ENCODE measurements around the gene SPINT1.
"Not testable (repeated sequence)": the region's sequence is repeated elsewhere in the genome, so short reads cannot be mapped to it uniquely, and the experiment has no call there.

The SPINT1 gene

GRCh38 chr15:40845036-40845435 is 1.2 kb downstream of the SPINT1 start:
- Mint-ChIP-seq H3K27ac (no peak overlapping the region), H3K36me3 (no peaks in the 10 kb centered on the region), H3K9me3 (ENCODE audit: low read depth) (no peaks in the 10 kb centered on the region), H3K4me1 (ENCODE audit: low read depth) (peaks cover 9% of the 10 kb centered on the region), H3K27me3 (peaks cover 6% of the 10 kb centered on the region), H3K4me3 (peak overlapping the region; percentile 82)

- no peaks in the 10 kb centered on the region for H3K9me3 Mint-ChIP-seq (ENCODE audit: low read depth)
- peak overlapping the region; percentile 42 for H3K4me3 Mint-ChIP-seq
- H3K27ac Mint-ChIP-seq = no peak overlapping the region
Observed at GRCh38 chr15:40845511-40846284, 1.9 kb downstream of the SPINT1 start.

GRCh38 chr15:40846841-40847222 is 3.0 kb downstream of the SPINT1 start:
- no peaks in the 10 kb centered on the region for H3K36me3 Mint-ChIP-seq
- no peak overlapping the region for H3K4me3 Mint-ChIP-seq
- peaks cover 6% of the 10 kb centered on the region for H3K27me3 Mint-ChIP-seq
- no peaks in the 10 kb centered on the region for H3K9me3 Mint-ChIP-seq (ENCODE audit: low read depth)
- H3K27ac Mint-ChIP-seq = no peak overlapping the region
- peaks cover 9% of the 10 kb centered on the region for H3K4me1 Mint-ChIP-seq (ENCODE audit: low read depth)

More at GRCh38 chr15:40845511-40846284, 1.9 kb downstream of the SPINT1 start:
- Mint-ChIP-seq H3K36me3 (no peaks in the 10 kb centered on the region), H3K27me3 (peaks cover 6% of the 10 kb centered on the region), H3K4me1 (ENCODE audit: low read depth) (peaks cover 9% of the 10 kb centered on the region)

GRCh38 chr15:40847223-40847961 is 3.5 kb downstream of the SPINT1 start:
- H3K27ac Mint-ChIP-seq = no peak overlapping the region
- no peaks in the 10 kb centered on the region for H3K36me3 Mint-ChIP-seq
- H3K4me3 Mint-ChIP-seq = no peak overlapping the region
- H3K9me3 Mint-ChIP-seq (ENCODE audit: low read depth) = no peaks in the 10 kb centered on the region
- peaks cover 9% of the 10 kb centered on the region for H3K4me1 Mint-ChIP-seq (ENCODE audit: low read depth)
- H3K27me3 Mint-ChIP-seq = peaks cover 6% of the 10 kb centered on the region

GRCh38 chr15:40850576-40851112 is 6.8 kb downstream of the SPINT1 start:
- Mint-ChIP-seq H3K27me3 (no peaks in the 10 kb centered on the region), H3K36me3 (no peaks in the 10 kb centered on the region), H3K9me3 (ENCODE audit: low read depth) (no peaks in the 10 kb centered on the region), H3K27ac (no peak overlapping the region), H3K4me1 (ENCODE audit: low read depth) (peaks cover 2% of the 10 kb centered on the region), H3K4me3 (no peak overlapping the region)

GRCh38 chr15:40852529-40852928 is 8.7 kb downstream of the SPINT1 start:
- no peaks in the 10 kb centered on the region for H3K9me3 Mint-ChIP-seq (ENCODE audit: low read depth)
- H3K4me1 Mint-ChIP-seq (ENCODE audit: low read depth) = no peaks in the 10 kb centered on the region
- H3K36me3 Mint-ChIP-seq = no peaks in the 10 kb centered on the region
- no peaks in the 10 kb centered on the region for H3K27me3 Mint-ChIP-seq
- no peak overlapping the region for H3K4me3 Mint-ChIP-seq
- H3K27ac Mint-ChIP-seq = no peak overlapping the region

GRCh38 chr15:40853241-40853890 is 9.5 kb downstream of the SPINT1 start:
- H3K4me1 Mint-ChIP-seq (ENCODE audit: low read depth) = no peaks in the 10 kb centered on the region
- no peaks in the 10 kb centered on the region for H3K27me3 Mint-ChIP-seq
- H3K27ac Mint-ChIP-seq = no peak overlapping the region
- no peak overlapping the region for H3K4me3 Mint-ChIP-seq
- no peaks in the 10 kb centered on the region for H3K36me3 Mint-ChIP-seq
- H3K9me3 Mint-ChIP-seq (ENCODE audit: low read depth) = no peaks in the 10 kb centered on the region

- H3K9me3 Mint-ChIP-seq (ENCODE audit: low read depth) = no peaks in the 10 kb centered on the region
- no peaks in the 10 kb centered on the region for H3K27me3 Mint-ChIP-seq
- H3K4me1 Mint-ChIP-seq (ENCODE audit: low read depth) = no peaks in the 10 kb centered on the region
- no peak overlapping the region for H3K4me3 Mint-ChIP-seq
- no peak overlapping the region for H3K27ac Mint-ChIP-seq
- no peaks in the 10 kb centered on the region for H3K36me3 Mint-ChIP-seq
Observed at GRCh38 chr15:40854161-40854560, 10.3 kb downstream of the SPINT1 start.

GRCh38 chr15:40855706-40856234 is 11.9 kb downstream of the SPINT1 start:
- H3K27me3 Mint-ChIP-seq = no peaks in the 10 kb centered on the region
- H3K36me3 Mint-ChIP-seq = no peaks in the 10 kb centered on the region
- no peak overlapping the region for H3K27ac Mint-ChIP-seq
- no peaks in the 10 kb centered on the region for H3K4me1 Mint-ChIP-seq (ENCODE audit: low read depth)
- H3K4me3 Mint-ChIP-seq = no peak overlapping the region
- no peaks in the 10 kb centered on the region for H3K9me3 Mint-ChIP-seq (ENCODE audit: low read depth)

- no peaks in the 10 kb centered on the region for H3K9me3 Mint-ChIP-seq (ENCODE audit: low read depth)
- H3K4me1 Mint-ChIP-seq (ENCODE audit: low read depth) = no peaks in the 10 kb centered on the region
- H3K36me3 Mint-ChIP-seq = no peaks in the 10 kb centered on the region
- H3K27ac Mint-ChIP-seq = no peak overlapping the region
- H3K27me3 Mint-ChIP-seq = no peaks in the 10 kb centered on the region
- no peak overlapping the region for H3K4me3 Mint-ChIP-seq
Observed at GRCh38 chr15:40856746-40857145, 12.9 kb downstream of the SPINT1 start.

GRCh38 chr15:40857601-40858341 is 13.9 kb downstream of the SPINT1 start:
- Mint-ChIP-seq H3K27ac (no peak overlapping the region), H3K36me3 (no peaks in the 10 kb centered on the region)

GRCh38 chr15:40858706-40859105 is 14.9 kb downstream of the SPINT1 start:
- no peaks in the 10 kb centered on the region for H3K4me1 Mint-ChIP-seq (ENCODE audit: low read depth)
- H3K27ac Mint-ChIP-seq = no peak overlapping the region
- no peak overlapping the region for H3K4me3 Mint-ChIP-seq
- H3K9me3 Mint-ChIP-seq (ENCODE audit: low read depth) = no peaks in the 10 kb centered on the region
- H3K27me3 Mint-ChIP-seq = no peaks in the 10 kb centered on the region
- H3K36me3 Mint-ChIP-seq = no peaks in the 10 kb centered on the region

More at GRCh38 chr15:40857601-40858341, 13.9 kb downstream of the SPINT1 start:
- Mint-ChIP-seq H3K27me3 (no peaks in the 10 kb centered on the region), H3K9me3 (ENCODE audit: low read depth) (no peaks in the 10 kb centered on the region), H3K4me1 (ENCODE audit: low read depth) (no peaks in the 10 kb centered on the region), H3K4me3 (no peak overlapping the region)

GRCh38 chr15:40859206-40859851 is 15.5 kb downstream of the SPINT1 start:
- no peaks in the 10 kb centered on the region for H3K4me1 Mint-ChIP-seq (ENCODE audit: low read depth)
- no peaks in the 10 kb centered on the region for H3K9me3 Mint-ChIP-seq (ENCODE audit: low read depth)
- H3K4me3 Mint-ChIP-seq = no peak overlapping the region
- no peaks in the 10 kb centered on the region for H3K36me3 Mint-ChIP-seq
- H3K27ac Mint-ChIP-seq = no peak overlapping the region
- no peaks in the 10 kb centered on the region for H3K27me3 Mint-ChIP-seq

GRCh38 chr15:40861147-40861546 is 17.3 kb downstream of the SPINT1 start:
- H3K27ac Mint-ChIP-seq; H3K4me3 Mint-ChIP-seq; H3K9me3 Mint-ChIP-seq (ENCODE audit: low read depth); H3K4me1 Mint-ChIP-seq (ENCODE audit: low read depth); H3K36me3 Mint-ChIP-seq; H3K27me3 Mint-ChIP-seq: not testable (repeated sequence)

Data from activated naive CD8-positive, alpha-beta T cell (primary cell).